HepG2 (cell line): ENCODE data around the gene UNC5A. TPM values are rescaled to one million over a fixed set of nuclear protein-coding genes. Genes with fewer than 3 reads are reported as not detected.

Source experiments
- AGO1 ChIP-seq: fragments of 200-400 bp; formaldehyde crosslinking; IDR thresholded peaks from 2 replicates; pipeline ENCODE4 v1.6.1; 2017; ENCODE audit warnings: mild to moderate bottlenecking, low read depth, low read length, moderate library complexity; ENCODE audit not compliant: poor library complexity, severe bottlenecking
- ARID5B ChIP-seq: IDR thresholded peaks from 2 replicates; pipeline ENCODE4 v1.4.0; 2020; ENCODE audit warnings: mild to moderate bottlenecking, missing genetic modification reagents
- ARNTL ChIP-seq: sonication (generic); formaldehyde crosslinking; IDR thresholded peaks from 2 replicates; pipeline ENCODE4 v1.4.0; 2020; ENCODE audit warnings: mild to moderate bottlenecking, missing genetic modification reagents
- EHMT2 ChIP-seq: fragments of 200-600 bp; sonication (generic); IDR thresholded peaks from 2 replicates; pipeline ENCODE4 v1.7.0; 2017; ENCODE audit warnings: antibody characterized with exemption, low read depth, low read length, borderline replicate concordance
- EP300 ChIP-seq, 3 experiments: sonication (generic) in 1 of 3; formaldehyde crosslinking in 1 of 3; IDR thresholded peaks; 2 replicates each; pipeline versions ENCODE4 v1.5.1 to v1.6.1; 2011 to 2020; ENCODE audit warnings: low read depth in 2 of 3, low read length in 2 of 3, borderline replicate concordance in 1 of 3, improper control_type of control experiment in 1 of 3, mild to moderate bottlenecking in 1 of 3, missing genetic modification reagents in 1 of 3, moderate library complexity in 1 of 3
- FOXO4 ChIP-seq: sonication (generic); formaldehyde crosslinking; conservative IDR thresholded peaks from 2 replicates; pipeline ENCODE4 v1.8.1; 2023; ENCODE audit warnings: missing genetic modification reagents
- MAFK ChIP-seq, 2 experiments: IDR thresholded peaks in 1 of 2; conservative IDR thresholded peaks in 1 of 2; 2 replicates each; pipeline ENCODE4 v1.6.1; 2011; ENCODE audit warnings: improper control_type of control experiment in 2 of 2, low read length in 2 of 2
- NONO ChIP-seq, 2 experiments: fragments of 450-650 bp in 1 of 2; sonication (generic) in 1 of 2; formaldehyde crosslinking in 1 of 2; IDR thresholded peaks in 1 of 2; conservative IDR thresholded peaks in 1 of 2; 2 replicates each; pipeline versions ENCODE4 v1.6.1 to v1.8.0; 2017 to 2022; ENCODE audit warnings: mild to moderate bottlenecking in 1 of 2, missing genetic modification reagents in 1 of 2, moderate library complexity in 1 of 2
- NR2F6 ChIP-seq, 2 experiments: IDR thresholded peaks; 2 replicates each; pipeline ENCODE4 v1.6.1; 2016; ENCODE audit warnings: antibody characterized with exemption in 1 of 2, mild to moderate bottlenecking in 1 of 2
- POLR2A ChIP-seq, 2 experiments: IDR thresholded peaks; 2 replicates each; pipeline ENCODE4 v1.6.1; 2011; ENCODE audit warnings: low read depth in 2 of 2, low read length in 2 of 2, mild to moderate bottlenecking in 1 of 2, moderate library complexity in 1 of 2; ENCODE audit not compliant: insufficient read depth in 1 of 2
- ZKSCAN5 ChIP-seq: sonication (generic); formaldehyde crosslinking; IDR thresholded peaks from 2 replicates; pipeline ENCODE4 v1.5.1; 2020; ENCODE audit warnings: mild to moderate bottlenecking, missing genetic modification reagents
- ZNF142 ChIP-seq: sonication (generic); formaldehyde crosslinking; IDR thresholded peaks from 2 replicates; pipeline ENCODE4 v1.4.0; 2020; ENCODE audit warnings: missing genetic modification reagents
- ZNF577 ChIP-seq: sonication (generic); formaldehyde crosslinking; IDR thresholded peaks from 2 replicates; pipeline ENCODE4 v1.4.0; 2020; ENCODE audit warnings: mild to moderate bottlenecking, low read depth, missing genetic modification reagents, borderline replicate concordance
- ZNF709 ChIP-seq: sonication (generic); formaldehyde crosslinking; IDR thresholded peaks from 2 replicates; pipeline ENCODE4 v1.5.0; 2020; ENCODE audit warnings: mild to moderate bottlenecking, missing genetic modification reagents
- ZNF800 ChIP-seq: sonication (generic); formaldehyde crosslinking; IDR thresholded peaks from 2 replicates; pipeline ENCODE4 v1.4.0; 2020; ENCODE audit warnings: missing genetic modification reagents
- polyA plus RNA-seq, 8 experiments: library from polyadenylated mRNA; depleted of rRNA in 3 of 8; stranded (reverse) in 7 of 8; unstranded in 1 of 8; fragments of >200 nt; fragmentation: Illumina TruSeq in 4 of 8; extraction: Trizol in 4 of 8; gene quantifications; 2 replicates each; pipeline versions ENCODE4 v1.2.1 to v1.2.3, GENCODE V29; 2011 to 2016; ENCODE audit warnings: low read depth in 4 of 8, missing spikeins in 1 of 8, mixed read lengths in 1 of 8; ENCODE audit not compliant: insufficient read depth in 1 of 8
- total RNA-seq, 5 experiments: library from RNA; depleted of rRNA; stranded (reverse); fragments of >200 nt; fragmentation: Illumina TruSeq; extraction: Trizol; gene quantifications; 2 replicates each; pipeline ENCODE4 v1.2.3, GENCODE V29; 2016; ENCODE audit warnings: low read depth in 1 of 5

The UNC5A gene
- total and polyA plus RNA-seq, 2 of the 13 experiments (the other 11 are each of a cell fraction or from before 2014, with no cell fraction given): not detected

GRCh38 chr5:176837707-176838115 is 27.4 kb downstream of the UNC5A start (continued):
- TF ChIP-seq ZNF142 (CRISPR knock-in tag): peak; percentile 99
- TF ChIP-seq MAFK (conservative IDR thresholded peaks at IDR 0.05 in 1 of 2, IDR thresholded peaks at IDR 0.05 in 1 of 2; ENCODE audit: low read length in 2 of 2): no peak
- TF ChIP-seq ARNTL: peak; percentile 99
- peak; percentile 98 for TF ChIP-seq ARID5B (CRISPR knock-in tag)
- TF ChIP-seq EHMT2: peak; percentile 100
- TF ChIP-seq FOXO4 (CRISPR knock-in tag): peak; percentile 100
- TF ChIP-seq ZNF577 (CRISPR knock-in tag): peak; percentile 100
- TF ChIP-seq AGO1: no peak
- TF ChIP-seq ZNF800: peak; percentile 100
- TF ChIP-seq EP300 (IDR thresholded peaks at IDR 0.05; ENCODE audit: low read depth in 2 of 2, low read length in 2 of 2): no peak
- peak; percentile 93 for TF ChIP-seq EP300 (CRISPR knock-in tag; IDR thresholded peaks at IDR 0.05; ENCODE audit: borderline replicate concordance)
- no peak for TF ChIP-seq POLR2A (IDR thresholded peaks at IDR 0.05; ENCODE audit: insufficient read depth in 1 of 2, low read depth in 2 of 2, low read length in 2 of 2)
- peak; percentile 97 for TF ChIP-seq ZKSCAN5 (CRISPR knock-in tag)
- TF ChIP-seq NR2F6 (IDR thresholded peaks at IDR 0.05): no peak
- TF ChIP-seq NR2F6 (CRISPR knock-in tag; IDR thresholded peaks at IDR 0.05): peak; percentile 95
- peak; percentile 100 for TF ChIP-seq ZNF709 (CRISPR knock-in tag)
- TF ChIP-seq NONO (IDR thresholded peaks at IDR 0.05): no peak
- TF ChIP-seq NONO (CRISPR knock-in tag; conservative IDR thresholded peaks at IDR 0.05): peak; percentile 86
